Subcutaneous adipose tissue (tissue), 4 donors: ENCODE data around the gene PLD1. TPM values are rescaled to one million over a fixed set of nuclear protein-coding genes. Genes with fewer than 3 reads are reported as not detected.

Experiments
- CTCF ChIP-seq: fragments of 450-650 bp; IDR thresholded peaks from one replicate; pipeline ENCODE4 v1.5.1; 2016; ENCODE audit warnings: low read depth, mild to moderate bottlenecking, control low read depth, antibody characterized with exemption, moderate library complexity
- total RNA-seq, 4 donors: library from RNA; depleted of rRNA; stranded (reverse); fragments of >200 nt; gene quantifications; one replicate each; pipeline ENCODE4 v1.1.0, GENCODE V29; 2016

PLD1 gene
- total RNA-seq, 4 donors from 2014 or later = 20.5 to 48.2 (median 26.9) TPM

- no peak for TF ChIP-seq CTCF
Measured at GRCh38 chr3:171733561-171733960, 76.7 kb downstream of the PLD1 start.

- TF ChIP-seq CTCF = no peak
Measured at GRCh38 chr3:171732756-171733155, 77.5 kb downstream of the PLD1 start.

- TF ChIP-seq CTCF = no peak
Measured at GRCh38 chr3:171731691-171732090, 78.6 kb downstream of the PLD1 start.

GRCh38 chr3:171729452-171730334, 80.6 kb downstream of the PLD1 start:
- TF ChIP-seq CTCF = no peak

- no peak for TF ChIP-seq CTCF
Measured at GRCh38 chr3:171727288-171727687, 83.0 kb downstream of the PLD1 start.

- no peak for TF ChIP-seq CTCF
Measured at GRCh38 chr3:171718493-171719185, 91.6 kb downstream of the PLD1 start.

GRCh38 chr3:171715155-171715554, 95.1 kb downstream of the PLD1 start:
- no peak for TF ChIP-seq CTCF
